ENCODE measurements around the gene CCL15. TPM values are rescaled to one million over a fixed set of nuclear protein-coding genes. Genes with fewer than 3 reads are reported as not detected.

The CCL15 gene
- total and polyA plus RNA-seq, 11 donors: not detected

DNA sequence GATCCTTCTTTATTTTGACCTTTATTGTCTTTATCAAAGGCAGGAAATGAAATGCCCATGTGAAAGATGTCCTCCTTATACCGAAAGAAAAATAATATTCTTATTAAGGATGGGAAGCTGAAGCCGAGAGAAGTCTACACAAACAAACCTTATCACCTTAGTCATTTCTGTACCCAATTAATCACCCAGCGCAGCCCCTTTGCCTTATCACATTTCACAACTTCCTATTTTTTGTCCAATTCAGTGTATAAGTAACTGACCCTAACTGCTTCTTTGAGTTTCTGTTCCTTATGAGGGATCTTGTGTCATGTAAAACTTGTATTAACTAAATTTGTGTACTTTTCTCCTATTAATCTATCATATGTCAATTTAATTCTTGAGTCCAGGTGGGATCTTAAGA, 32.8 kb upstream of the CCL15 start:
- H3K4me3 ChIP-seq: no peak overlapping the region
- no peak overlapping the region for H3K27ac ChIP-seq
- peaks cover 0 to 6% (median 0%) of the 10 kb centered on the region in 9 donors for H3K27me3 ChIP-seq
- DNase-seq (no peak), ATAC-seq (no peak)
- WGBS, 4 donors: 50 to 52% (median 52%) methylated on average over 3 of the region's 3 CpGs
- H3K9me3 ChIP-seq: no peaks in the 10 kb centered on the region
- TF ChIP-seq, protein P1, sequence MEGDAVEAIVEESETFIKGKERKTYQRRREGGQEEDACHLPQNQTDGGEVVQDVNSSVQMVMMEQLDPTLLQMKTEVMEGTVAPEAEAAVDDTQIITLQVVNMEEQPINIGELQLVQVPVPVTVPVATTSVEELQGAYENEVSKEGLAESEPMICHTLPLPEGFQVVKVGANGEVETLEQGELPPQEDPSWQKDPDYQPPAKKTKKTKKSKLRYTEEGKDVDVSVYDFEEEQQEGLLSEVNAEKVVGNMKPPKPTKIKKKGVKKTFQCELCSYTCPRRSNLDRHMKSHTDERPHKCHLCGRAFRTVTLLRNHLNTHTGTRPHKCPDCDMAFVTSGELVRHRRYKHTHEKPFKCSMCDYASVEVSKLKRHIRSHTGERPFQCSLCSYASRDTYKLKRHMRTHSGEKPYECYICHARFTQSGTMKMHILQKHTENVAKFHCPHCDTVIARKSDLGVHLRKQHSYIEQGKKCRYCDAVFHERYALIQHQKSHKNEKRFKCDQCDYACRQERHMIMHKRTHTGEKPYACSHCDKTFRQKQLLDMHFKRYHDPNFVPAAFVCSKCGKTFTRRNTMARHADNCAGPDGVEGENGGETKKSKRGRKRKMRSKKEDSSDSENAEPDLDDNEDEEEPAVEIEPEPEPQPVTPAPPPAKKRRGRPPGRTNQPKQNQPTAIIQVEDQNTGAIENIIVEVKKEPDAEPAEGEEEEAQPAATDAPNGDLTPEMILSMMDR (IDR thresholded peaks at IDR 0.05): no peak
- no peak for TF ChIP-seq POLR2A (IDR thresholded peaks at IDR 0.05)
- no peaks in the 10 kb centered on the region for H3K36me3 ChIP-seq
- peaks cover 0 to 21% (median 0%) of the 10 kb centered on the region in 12 donors for H3K4me1 ChIP-seq
- intact Hi-C loops (cut with DNase I): no loop called here

DNA sequence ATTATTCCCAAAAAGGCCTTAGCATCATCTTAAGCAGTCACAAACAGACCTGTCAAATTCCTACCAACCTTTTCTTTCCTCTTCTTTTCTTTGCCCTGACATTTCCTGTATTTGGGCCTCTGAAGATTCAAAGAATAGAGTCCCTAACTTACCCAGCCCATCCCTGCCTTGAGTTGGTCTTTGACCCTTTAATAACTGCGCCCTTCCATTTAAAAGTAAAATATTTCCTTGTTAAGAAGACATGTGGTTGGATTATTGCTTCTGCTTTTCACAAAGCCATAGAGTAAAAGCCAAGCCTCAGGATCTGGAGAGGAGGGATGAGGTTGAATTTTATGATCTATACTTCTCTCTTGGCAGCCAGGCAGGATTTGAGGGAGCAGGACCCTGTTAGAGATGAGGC, 29.6 kb upstream of the CCL15 start:
- H3K9me3 ChIP-seq: no peaks in the 10 kb centered on the region
- H3K27ac ChIP-seq: no peak overlapping the region
- H3K36me3 ChIP-seq: no peaks in the 10 kb centered on the region
- H3K27me3 ChIP-seq: peaks cover 0 to 9% (median 0%) of the 10 kb centered on the region in 9 donors
- peaks cover 0 to 15% (median 0%) of the 10 kb centered on the region in 12 donors for H3K4me1 ChIP-seq
- ATAC-seq: no peak
- WGBS, 4 donors: 83 to 97% (median 96%) methylated on average over 1 of the region's 1 CpG
- H3K4me3 ChIP-seq: no peak overlapping the region
- intact Hi-C loops (cut with DNase I): no loop called here
- no peak for DNase-seq
- no peak for TF ChIP-seq POLR2A (IDR thresholded peaks at IDR 0.05)
- TF ChIP-seq, protein P1 (IDR thresholded peaks at IDR 0.05): no peak

DNA sequence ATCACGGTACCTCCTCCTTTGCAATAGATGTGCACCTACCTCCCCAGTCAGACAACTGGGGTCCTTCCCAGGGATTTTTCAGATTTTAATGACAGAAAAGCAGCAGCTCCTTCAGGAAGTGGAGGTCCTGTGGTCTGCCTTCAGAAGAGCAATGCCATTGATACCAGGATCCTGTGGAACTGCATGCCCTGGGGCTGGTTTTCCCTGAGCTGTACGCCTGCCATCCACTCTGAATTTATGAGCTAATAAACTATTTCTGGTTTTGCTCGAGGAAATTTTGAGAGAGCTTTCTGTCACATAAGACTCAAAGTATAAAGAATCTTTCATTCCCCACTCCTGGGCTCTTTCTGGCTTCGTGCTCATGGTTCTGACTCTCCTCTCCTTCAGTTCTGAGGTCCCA, 26.4 kb upstream of the CCL15 start:
- Histone ChIP-seq H3K4me3 (no peak overlapping the region), H3K36me3 (no peaks in the 10 kb centered on the region), H3K27me3 (peaks cover 0 to 16% (median 0%) of the 10 kb centered on the region in 9 donors), H3K9me3 (peaks cover 0 to 2% (median 0%) of the 10 kb centered on the region in 12 donors), H3K4me1 (no peaks in the 10 kb centered on the region), H3K27ac (no peak overlapping the region)
- intact Hi-C loops (cut with DNase I): no loop called here
- TF ChIP-seq, protein P1 (IDR thresholded peaks at IDR 0.05): no peak
- TF ChIP-seq POLR2A (IDR thresholded peaks at IDR 0.05): no peak
- 49 to 80% (median 67%) methylated on average over 4 of the region's 4 CpGs for WGBS, 4 donors
- ATAC-seq (no peak), DNase-seq (no peak)

DNA sequence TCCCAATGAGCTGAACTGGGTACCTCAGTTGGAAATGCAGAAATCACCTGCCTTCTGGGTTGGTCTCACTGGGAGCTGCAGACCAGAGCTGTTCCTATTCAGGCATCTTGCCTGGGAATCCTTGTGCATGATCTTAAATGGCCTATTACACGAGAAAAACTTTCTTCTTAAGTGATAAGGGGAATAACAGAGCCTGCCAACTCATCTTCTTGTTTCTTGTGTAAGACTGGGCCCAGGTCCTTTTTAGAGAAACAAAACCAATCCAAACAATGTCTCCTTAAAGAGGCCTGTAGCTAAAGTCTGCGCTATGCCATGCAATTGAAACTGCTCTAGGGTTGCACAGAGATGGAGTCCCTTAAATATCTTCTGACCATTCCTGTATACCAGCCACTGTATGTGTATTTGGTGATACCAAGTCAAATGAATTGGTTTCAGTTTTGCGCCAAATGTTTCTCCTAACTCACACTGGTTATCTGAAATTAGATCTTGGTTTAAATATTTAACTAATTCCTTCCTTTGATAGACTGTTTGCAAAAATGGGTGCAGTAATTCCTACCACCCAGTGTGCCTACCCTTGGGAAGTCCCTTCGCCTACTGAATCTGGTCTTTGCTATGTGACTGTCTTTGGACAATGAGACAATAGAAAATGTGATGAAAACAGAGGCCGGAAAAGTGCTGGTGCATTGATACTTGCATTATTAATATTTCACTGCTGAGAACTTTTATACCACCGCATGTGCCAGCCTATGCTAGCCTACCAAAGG, 22.9 kb upstream of the CCL15 start:
- 83 to 93% (median 88%) methylated on average over 6 of the region's 6 CpGs for WGBS, 4 donors
- H3K9me3 ChIP-seq: peaks cover 0 to 4% (median 0%) of the 10 kb centered on the region in 12 donors
- no peak overlapping the region for H3K27ac ChIP-seq
- no peak for TF ChIP-seq POLR2A (IDR thresholded peaks at IDR 0.05)
- TF ChIP-seq, protein P1 (IDR thresholded peaks at IDR 0.05): no peak
- no peaks in the 10 kb centered on the region for H3K36me3 ChIP-seq
- no peak for DNase-seq
- intact Hi-C loops (cut with DNase I): loop anchor here in 1 of 10 donors (5.0 kb wide), 1 partner anchor 48 kb away; no protein-coding TSS in a partner anchor
- no peak for ATAC-seq
- H3K27me3 ChIP-seq: peaks cover 0 to 16% (median 0%) of the 10 kb centered on the region in 9 donors
- H3K4me3 ChIP-seq: no peak overlapping the region
- no peaks in the 10 kb centered on the region for H3K4me1 ChIP-seq

Measured in heart left ventricle (tissue), 16 donors.